Hepatocyte (in vitro differentiated cells): ENCODE measurements around the gene FBXL20. TPM values are rescaled to one million over a fixed set of nuclear protein-coding genes. Genes with fewer than 3 reads are reported as not detected.

ENCODE experiments used
- DNase-seq: peaks from one replicate; pipeline ENCODE4 v3.0.0-alpha.2; 2016; ENCODE audit warnings: low spot score
- H2AFZ ChIP-seq: fragments of 200-600 bp; sonication (generic); 2 replicates; pipeline ENCODE4 v1.6.0; 2016; ENCODE audit warnings: antibody characterized with exemption, mild to moderate bottlenecking
- H3K27ac ChIP-seq: fragments of 200-600 bp; sonication (generic); 2 replicates; pipeline ENCODE4 v1.5.1; 2016; ENCODE audit warnings: mild to moderate bottlenecking
- H3K27me3 ChIP-seq: fragments of 200-600 bp; sonication (generic); 2 replicates; pipeline ENCODE4 v1.6.1; 2016
- H3K36me3 ChIP-seq: fragments of 200-600 bp; sonication (generic); replicated peaks from 2 replicates; pipeline ENCODE4 v1.5.1; 2016; ENCODE audit warnings: low read depth; ENCODE audit not compliant: insufficient read depth
- H3K4me1 ChIP-seq: fragments of 200-600 bp; sonication (generic); 2 replicates; pipeline ENCODE4 v1.5.1; 2016; ENCODE audit warnings: mild to moderate bottlenecking, moderate library complexity; ENCODE audit not compliant: insufficient read depth
- H3K4me2 ChIP-seq: fragments of 200-600 bp; sonication (generic); 2 replicates; pipeline ENCODE4 v1.6.0; 2016
- H3K4me3 ChIP-seq: fragments of 200-600 bp; sonication (generic); 2 replicates; pipeline ENCODE4 v1.5.1; 2016; ENCODE audit warnings: mild to moderate bottlenecking
- H3K79me2 ChIP-seq: fragments of 200-600 bp; sonication (generic); 2 replicates; pipeline ENCODE4 v1.6.0; 2017; ENCODE audit warnings: mild to moderate bottlenecking
- H3K9me2 ChIP-seq: fragments of 200-600 bp; sonication (generic); replicated peaks from 2 replicates; pipeline ENCODE4 v1.6.0; 2017; ENCODE audit warnings: mild to moderate bottlenecking; ENCODE audit not compliant: insufficient read depth
- H3K9me3 ChIP-seq: fragments of 200-600 bp; sonication (generic); 2 replicates; pipeline ENCODE4 v1.5.1; 2016; ENCODE audit warnings: low read depth, mild to moderate bottlenecking
- H4K20me1 ChIP-seq: fragments of 200-600 bp; sonication (generic); 2 replicates; pipeline ENCODE4 v1.6.0; 2016; ENCODE audit warnings: mild to moderate bottlenecking; ENCODE audit not compliant: insufficient read depth, poor library complexity, severe bottlenecking
- EZH2 ChIP-seq: fragments of 200-600 bp; sonication (generic); IDR thresholded peaks from 2 replicates; pipeline ENCODE4 v1.6.1; 2016; ENCODE audit warnings: antibody characterized with exemption, mild to moderate bottlenecking, borderline replicate concordance
- EZH2phosphoT487 ChIP-seq: fragments of 200-600 bp; sonication (generic); IDR thresholded peaks from one replicate; pipeline ENCODE4 v1.6.1; 2018; ENCODE audit warnings: antibody characterized with exemption, mild to moderate bottlenecking, low read depth, moderate library complexity; ENCODE audit not compliant: unreplicated experiment, severe bottlenecking
- WGBS: methylation state at CpG from one replicate; pipeline ENCODE4 v1.1.6; 2016; ENCODE audit warnings: low lambda C conversion rate; ENCODE audit errors: missing lambda C conversion rate; 5-methylcytosine and 5-hydroxymethylcytosine counted together
- polyA plus RNA-seq: library from polyadenylated mRNA; unstranded; fragments of >200 nt; fragmentation: Nextera tagmentation; extraction: Ambion mirVana; gene quantifications from 2 replicates; pipeline ENCODE4 v1.2.1, GENCODE V29; 2016
- total RNA-seq: library from RNA; depleted of rRNA; stranded (reverse); fragments of >200 nt; gene quantifications from 2 replicates; pipeline ENCODE4 v1.2.3, GENCODE V29; 2014
- TF ChIP-seq, protein P1 (sequence below): fragments of 200-600 bp; sonication (generic); IDR thresholded peaks from 2 replicates; pipeline ENCODE4 v1.5.1; 2016; ENCODE audit warnings: antibody characterized with exemption, mild to moderate bottlenecking; ENCODE audit not compliant: poor library complexity

FBXL20 gene
- total and polyA plus RNA-seq, 2 experiments from 2014 or later: 8.0 to 11.6 TPM

DNA sequence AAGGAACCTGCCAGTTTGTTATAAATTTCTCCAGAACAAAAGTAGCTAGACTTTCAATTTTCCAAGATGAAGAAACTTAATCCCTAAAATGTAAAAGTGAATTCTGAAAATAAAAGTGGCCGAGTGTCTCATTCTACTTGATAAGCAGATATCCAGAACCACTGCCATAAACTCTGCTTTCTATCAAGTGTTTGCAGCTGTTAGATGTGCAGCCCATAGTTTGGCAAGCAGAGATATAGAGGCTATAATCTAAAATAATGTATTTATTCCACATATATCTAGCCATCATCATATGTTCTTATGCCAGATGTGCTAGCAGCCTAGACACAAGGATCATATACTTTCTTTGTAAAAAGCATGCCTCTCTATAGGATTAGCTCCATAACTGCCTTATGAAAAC is 14.7 kb upstream of the FBXL20 start:
- H3K4me2 ChIP-seq: no peak overlapping the region
- H4K20me1 ChIP-seq: no peaks in the 10 kb centered on the region
- no peaks in the 10 kb centered on the region for H3K9me3 ChIP-seq
- H3K36me3 ChIP-seq: no peaks in the 10 kb centered on the region
- no peaks in the 10 kb centered on the region for H3K27me3 ChIP-seq
- TF ChIP-seq EZH2: no peak
- no peak overlapping the region for H3K4me3 ChIP-seq
- 91% methylated on average over 1 of the region's 1 CpG for WGBS
- H3K79me2 ChIP-seq: no peaks in the 10 kb centered on the region
- no peaks in the 10 kb centered on the region for H3K9me2 ChIP-seq
- no peak for DNase-seq
- no peaks in the 10 kb centered on the region for H3K4me1 ChIP-seq
- no peak overlapping the region for H2AFZ ChIP-seq
- H3K27ac ChIP-seq: no peak overlapping the region

DNA sequence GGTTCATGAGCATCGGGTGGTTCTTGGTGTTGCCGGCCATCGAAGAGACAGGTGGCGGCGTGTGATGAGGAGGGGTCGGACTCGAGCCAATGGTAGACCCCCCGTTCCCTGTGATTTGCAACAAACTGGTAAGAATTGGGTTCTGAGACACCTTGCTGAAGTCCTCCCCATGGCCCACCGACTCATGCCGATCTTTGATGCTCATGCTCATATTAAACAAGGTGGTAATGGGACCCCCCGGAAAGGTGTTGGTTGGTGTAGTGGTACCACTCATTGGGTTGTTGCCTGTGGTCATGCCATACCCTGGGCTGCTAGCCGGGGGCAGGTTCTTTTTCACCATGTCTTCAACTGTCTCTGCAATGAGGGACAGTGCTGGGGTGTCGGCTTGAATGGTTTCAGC is 8.9 kb upstream of the FBXL20 start:
- no peak for DNase-seq
- Histone ChIP-seq H3K27me3 (no peaks in the 10 kb centered on the region), H3K4me3 (no peak overlapping the region), H3K27ac (no peak overlapping the region), H3K36me3 (no peaks in the 10 kb centered on the region), H3K9me2 (no peaks in the 10 kb centered on the region), H2AFZ (no peak overlapping the region), H3K9me3 (no peaks in the 10 kb centered on the region), H3K4me2 (no peak overlapping the region), H3K79me2 (no peaks in the 10 kb centered on the region), H4K20me1 (no peaks in the 10 kb centered on the region), H3K4me1 (peaks cover 7% of the 10 kb centered on the region)
- WGBS: 95% methylated on average over 13 of the region's 13 CpGs
- no peak for TF ChIP-seq EZH2
- no peak for TF ChIP-seq EZH2phosphoT487
- TF ChIP-seq, protein P1, sequence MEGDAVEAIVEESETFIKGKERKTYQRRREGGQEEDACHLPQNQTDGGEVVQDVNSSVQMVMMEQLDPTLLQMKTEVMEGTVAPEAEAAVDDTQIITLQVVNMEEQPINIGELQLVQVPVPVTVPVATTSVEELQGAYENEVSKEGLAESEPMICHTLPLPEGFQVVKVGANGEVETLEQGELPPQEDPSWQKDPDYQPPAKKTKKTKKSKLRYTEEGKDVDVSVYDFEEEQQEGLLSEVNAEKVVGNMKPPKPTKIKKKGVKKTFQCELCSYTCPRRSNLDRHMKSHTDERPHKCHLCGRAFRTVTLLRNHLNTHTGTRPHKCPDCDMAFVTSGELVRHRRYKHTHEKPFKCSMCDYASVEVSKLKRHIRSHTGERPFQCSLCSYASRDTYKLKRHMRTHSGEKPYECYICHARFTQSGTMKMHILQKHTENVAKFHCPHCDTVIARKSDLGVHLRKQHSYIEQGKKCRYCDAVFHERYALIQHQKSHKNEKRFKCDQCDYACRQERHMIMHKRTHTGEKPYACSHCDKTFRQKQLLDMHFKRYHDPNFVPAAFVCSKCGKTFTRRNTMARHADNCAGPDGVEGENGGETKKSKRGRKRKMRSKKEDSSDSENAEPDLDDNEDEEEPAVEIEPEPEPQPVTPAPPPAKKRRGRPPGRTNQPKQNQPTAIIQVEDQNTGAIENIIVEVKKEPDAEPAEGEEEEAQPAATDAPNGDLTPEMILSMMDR: no peak

DNA sequence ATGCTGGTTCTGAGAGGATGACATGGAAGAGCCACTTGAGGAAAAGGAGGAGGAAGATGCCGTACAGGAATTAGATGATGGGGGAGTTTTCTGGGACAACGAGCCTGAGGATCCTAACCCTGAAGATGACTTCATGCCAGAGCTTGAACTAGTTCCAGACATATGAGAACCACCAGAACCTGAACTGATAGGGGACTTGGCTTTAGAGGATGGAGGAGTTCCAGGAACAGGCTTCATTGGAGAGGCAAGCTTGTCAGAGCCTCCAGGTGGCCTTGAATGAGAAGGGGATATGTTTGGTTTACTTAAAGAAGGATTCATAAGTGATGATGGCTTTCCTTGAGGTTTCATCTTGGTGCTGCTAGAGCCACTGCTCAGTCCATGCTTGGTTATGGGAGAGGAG is 6.9 kb upstream of the FBXL20 start:
- TF ChIP-seq EZH2 (no peak), EZH2phosphoT487 (no peak)
- TF ChIP-seq, protein P1: no peak

GRCh38 chr17:39406951-39407350 is 5.5 kb upstream of the FBXL20 start:
- Histone ChIP-seq H2AFZ (no peak overlapping the region), H3K4me1 (peaks cover 12% of the 10 kb centered on the region), H3K4me3 (no peak overlapping the region), H3K79me2 (no peaks in the 10 kb centered on the region), H3K27ac (no peak overlapping the region), H3K36me3 (no peaks in the 10 kb centered on the region), H3K9me2 (no peaks in the 10 kb centered on the region), H3K27me3 (no peaks in the 10 kb centered on the region), H4K20me1 (no peaks in the 10 kb centered on the region), H3K9me3 (no peaks in the 10 kb centered on the region), H3K4me2 (no peak overlapping the region)
- no peak for TF ChIP-seq EZH2phosphoT487
- 69% methylated on average over 1 of the region's 1 CpG for whole genome bisulfite sequencing
- no peak for DNase-seq

More for the DNA sequence above, 6.9 kb upstream of the FBXL20 start:
- Histone ChIP-seq H3K27me3 (no peaks in the 10 kb centered on the region), H3K9me2 (no peaks in the 10 kb centered on the region), H3K4me1 (peaks cover 12% of the 10 kb centered on the region), H3K27ac (no peak overlapping the region), H3K9me3 (no peaks in the 10 kb centered on the region), H2AFZ (no peak overlapping the region), H3K4me2 (no peak overlapping the region), H3K4me3 (no peak overlapping the region), H4K20me1 (no peaks in the 10 kb centered on the region), H3K36me3 (no peaks in the 10 kb centered on the region), H3K79me2 (no peaks in the 10 kb centered on the region)
- no peak for DNase-seq
- WGBS: 100% methylated on average over 2 of the region's 2 CpGs
